OCI-LY3 (cell line): ENCODE measurements around the gene NTHL1.

ENCODE experiments used
- EZH2phosphoT487 ChIP-seq: fragments of 200-600 bp; shearing (Covaris generic); IDR thresholded peaks from 2 replicates; pipeline ENCODE4 v1.6.1; 2018; ENCODE audit warnings: antibody characterized with exemption, mixed run types, low read depth
- TF ChIP-seq, protein P1 (sequence below): fragments of 200-600, 300-600 bp; sonication (generic); IDR thresholded peaks from 2 replicates; pipeline ENCODE4 v1.5.1; 2014; ENCODE audit warnings: antibody characterized with exemption, low read length, low read depth

DNA sequence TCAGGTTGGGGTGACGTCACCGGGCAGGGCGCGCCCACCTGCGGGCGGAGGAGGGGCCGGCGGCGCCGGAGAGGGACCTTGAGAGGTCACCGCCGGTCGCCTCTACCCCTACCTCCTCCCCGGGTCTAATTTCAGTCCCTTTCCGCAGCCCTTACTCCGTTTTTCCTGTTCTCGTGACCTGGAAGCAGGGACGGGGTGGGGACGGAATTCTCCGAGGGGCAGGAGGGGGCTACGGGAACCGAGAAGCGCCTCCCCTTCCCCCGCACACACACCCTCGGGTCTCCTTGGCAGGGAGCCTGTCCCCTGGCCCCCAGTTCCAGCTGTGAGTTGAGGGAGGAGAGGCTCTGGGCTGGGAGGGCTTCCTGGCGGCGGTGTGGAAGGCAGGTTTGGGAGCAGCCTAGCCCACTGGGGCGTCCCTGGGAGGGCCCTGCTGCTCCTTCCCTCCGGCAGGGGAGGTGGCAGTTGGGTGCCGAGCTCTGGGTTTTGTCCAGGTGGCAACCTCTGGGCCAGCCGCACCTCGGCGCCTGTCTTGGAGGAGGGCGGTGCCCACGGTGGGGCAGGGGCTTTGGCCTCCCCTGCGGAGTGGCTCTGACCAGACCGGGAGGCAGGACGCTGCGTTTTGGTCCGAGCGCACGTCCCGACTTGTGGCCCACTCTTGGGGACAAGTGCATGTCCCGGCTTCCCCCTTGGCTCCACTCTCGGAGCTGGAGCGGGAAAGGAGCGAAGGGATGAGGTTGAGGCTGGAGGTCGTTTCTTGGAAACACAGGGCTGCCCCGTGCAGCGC is 57.1 kb downstream of the NTHL1 start:
- TF ChIP-seq, protein P1, sequence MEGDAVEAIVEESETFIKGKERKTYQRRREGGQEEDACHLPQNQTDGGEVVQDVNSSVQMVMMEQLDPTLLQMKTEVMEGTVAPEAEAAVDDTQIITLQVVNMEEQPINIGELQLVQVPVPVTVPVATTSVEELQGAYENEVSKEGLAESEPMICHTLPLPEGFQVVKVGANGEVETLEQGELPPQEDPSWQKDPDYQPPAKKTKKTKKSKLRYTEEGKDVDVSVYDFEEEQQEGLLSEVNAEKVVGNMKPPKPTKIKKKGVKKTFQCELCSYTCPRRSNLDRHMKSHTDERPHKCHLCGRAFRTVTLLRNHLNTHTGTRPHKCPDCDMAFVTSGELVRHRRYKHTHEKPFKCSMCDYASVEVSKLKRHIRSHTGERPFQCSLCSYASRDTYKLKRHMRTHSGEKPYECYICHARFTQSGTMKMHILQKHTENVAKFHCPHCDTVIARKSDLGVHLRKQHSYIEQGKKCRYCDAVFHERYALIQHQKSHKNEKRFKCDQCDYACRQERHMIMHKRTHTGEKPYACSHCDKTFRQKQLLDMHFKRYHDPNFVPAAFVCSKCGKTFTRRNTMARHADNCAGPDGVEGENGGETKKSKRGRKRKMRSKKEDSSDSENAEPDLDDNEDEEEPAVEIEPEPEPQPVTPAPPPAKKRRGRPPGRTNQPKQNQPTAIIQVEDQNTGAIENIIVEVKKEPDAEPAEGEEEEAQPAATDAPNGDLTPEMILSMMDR, result no peak
- TF ChIP-seq EZH2phosphoT487, result no peak
